ENCODE measurements around the gene DIPK1B. TPM values are rescaled to one million over a fixed set of nuclear protein-coding genes. Genes with fewer than 3 reads are reported as not detected.

DIPK1B gene
- total RNA-seq, 1 experiment from 2014 or later: 4.5 TPM

- DNase-seq (ENCODE audit: low read depth): no peak
Measured at GRCh38 chr9:136673088-136673974, 39.0 kb upstream of the DIPK1B start.

GRCh38 chr9:136673975-136674785 is 38.2 kb upstream of the DIPK1B start:
- DNase-seq (ENCODE audit: low read depth): no peak

DNA sequence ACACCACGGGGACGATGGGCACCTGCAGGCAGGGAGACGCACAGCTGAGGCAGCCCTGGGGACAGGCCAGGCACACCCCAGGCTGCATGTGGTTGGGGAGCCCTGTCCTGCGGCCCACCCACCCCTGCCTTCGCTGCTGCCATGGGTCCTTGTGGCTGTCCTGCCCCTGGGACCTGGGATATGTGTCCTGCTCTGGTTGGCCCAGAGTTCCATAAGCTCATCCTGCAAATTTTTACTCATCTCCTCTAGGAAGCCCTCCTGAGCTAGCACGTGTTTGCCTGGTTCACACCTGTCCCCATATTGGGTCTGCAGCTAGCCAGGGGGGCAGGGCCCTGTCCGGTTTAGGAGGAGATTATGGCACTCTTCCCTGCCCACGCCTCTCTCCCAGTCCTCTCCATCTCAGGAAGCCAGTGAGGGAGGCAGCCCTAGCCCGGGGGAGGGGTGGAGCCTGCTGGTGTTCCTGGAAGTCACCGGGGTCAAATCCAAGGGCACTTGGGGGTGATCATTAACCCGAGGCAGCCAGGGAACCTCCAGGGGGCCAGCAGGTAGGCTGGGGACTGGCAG is 37.5 kb upstream of the DIPK1B start:
- DNase-seq (ENCODE audit: low read depth): no peak

- no peak for DNase-seq (ENCODE audit: low read depth)
Measured at GRCh38 chr9:136675477-136676296, 36.7 kb upstream of the DIPK1B start.

DNA sequence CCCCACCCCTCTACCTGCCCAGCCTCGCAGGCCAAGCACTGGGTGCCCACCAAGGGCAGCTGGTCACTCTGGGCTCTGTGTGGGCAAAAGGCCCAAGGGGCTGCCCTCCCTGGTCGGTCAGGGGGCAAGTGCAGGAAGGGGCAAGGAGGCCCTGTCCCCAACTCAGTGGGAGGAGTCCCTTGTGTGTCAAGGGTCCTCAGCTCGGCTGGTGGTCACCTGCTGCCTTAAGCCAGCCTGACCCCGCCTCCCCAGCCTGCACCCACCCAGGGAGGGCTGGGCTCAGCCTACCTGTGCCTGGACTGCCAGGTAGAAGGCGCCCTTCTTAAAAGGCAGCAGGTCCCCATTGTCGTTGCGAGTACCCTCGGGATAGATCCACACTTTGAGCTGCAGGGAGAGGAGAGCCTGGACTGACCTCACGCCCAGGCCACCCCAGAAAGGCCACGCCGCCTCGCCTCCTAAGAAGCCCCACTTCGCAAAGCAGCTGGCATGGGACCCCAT is 36.0 kb upstream of the DIPK1B start:
- DNase-seq (ENCODE audit: low read depth): no peak

DNA sequence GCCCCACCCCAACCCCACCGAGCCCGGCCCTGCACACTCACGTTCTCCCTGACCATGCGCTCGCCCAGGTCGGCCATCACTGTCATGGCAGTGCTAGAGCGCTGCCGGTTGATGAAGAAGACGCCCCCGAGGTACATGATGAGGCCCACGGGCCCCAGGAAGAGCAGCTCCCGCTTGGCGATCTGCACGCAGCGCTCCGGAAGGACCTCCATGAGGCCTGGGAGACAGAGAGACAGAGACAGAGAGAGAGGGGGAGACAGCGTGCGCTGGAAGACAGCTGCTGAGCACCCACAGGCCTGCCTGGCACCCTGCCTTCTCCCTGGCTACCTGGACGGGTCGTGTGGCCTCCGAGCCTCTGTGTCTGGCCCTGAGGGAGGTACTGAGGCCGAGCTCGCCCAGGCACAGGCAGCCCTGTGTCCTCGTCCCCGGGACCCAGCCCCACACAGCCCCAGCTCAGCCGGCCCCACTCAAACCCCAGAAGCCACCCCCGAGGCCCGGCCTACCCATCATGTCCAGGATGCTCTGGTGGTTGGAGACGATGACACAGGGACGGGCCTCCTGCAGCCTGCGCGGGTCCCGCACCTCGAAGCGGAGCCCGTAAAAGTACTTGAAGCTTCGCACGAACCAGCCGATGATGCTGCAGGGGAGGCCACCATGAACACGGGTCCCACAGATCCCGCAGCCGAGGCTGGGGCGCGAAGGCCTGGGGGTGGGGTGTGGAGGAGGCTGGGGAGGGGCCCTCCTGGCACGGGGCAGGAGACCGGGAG is 35.3 kb upstream of the DIPK1B start:
- DNase-seq (ENCODE audit: low read depth): no peak

DNA sequence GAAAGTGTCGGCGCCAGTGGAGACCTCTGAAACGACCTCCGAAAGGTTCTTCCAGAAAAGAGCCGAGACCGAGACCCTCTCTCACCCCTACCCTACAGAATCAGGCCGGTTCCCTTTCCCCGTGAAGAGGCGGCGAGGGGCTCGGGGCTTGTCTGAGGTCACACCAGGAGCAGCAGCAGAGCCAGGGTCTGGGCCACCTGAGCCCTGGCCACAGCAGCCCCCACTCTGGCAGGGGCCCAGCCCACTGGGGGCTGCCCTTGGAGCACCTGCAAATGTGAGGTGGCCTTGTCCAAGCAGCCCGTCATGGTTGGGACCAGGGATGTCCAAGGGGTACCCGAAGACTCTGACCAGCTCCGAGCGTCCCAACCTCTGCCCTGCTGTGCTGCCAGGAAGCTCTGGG is 34.3 kb upstream of the DIPK1B start:
- no peak for DNase-seq (ENCODE audit: low read depth)

DNA sequence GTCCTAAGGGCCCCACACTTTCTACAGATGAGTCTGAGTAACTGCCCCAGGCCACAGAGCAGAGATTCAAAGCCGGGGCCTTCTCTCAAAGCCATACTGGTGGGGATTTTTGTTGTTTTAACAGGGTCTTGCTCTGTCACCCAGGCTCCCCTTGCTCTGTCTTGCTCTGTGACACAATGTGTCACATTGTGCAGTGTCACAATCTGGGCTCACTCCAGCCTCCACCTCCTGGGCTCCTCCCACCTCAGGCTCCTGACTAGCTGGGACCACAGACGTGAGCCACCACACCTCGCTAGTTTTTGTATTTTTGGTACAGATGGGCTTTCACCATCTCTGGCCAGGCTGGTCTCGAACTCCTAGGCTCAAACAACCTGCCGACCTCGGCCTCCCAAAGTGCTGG is 33.7 kb upstream of the DIPK1B start:
- DNase-seq (ENCODE audit: low read depth): no peak

- DNase-seq (ENCODE audit: low read depth): no peak
Measured at GRCh38 chr9:136679431-136679941, 32.9 kb upstream of the DIPK1B start.

DNA sequence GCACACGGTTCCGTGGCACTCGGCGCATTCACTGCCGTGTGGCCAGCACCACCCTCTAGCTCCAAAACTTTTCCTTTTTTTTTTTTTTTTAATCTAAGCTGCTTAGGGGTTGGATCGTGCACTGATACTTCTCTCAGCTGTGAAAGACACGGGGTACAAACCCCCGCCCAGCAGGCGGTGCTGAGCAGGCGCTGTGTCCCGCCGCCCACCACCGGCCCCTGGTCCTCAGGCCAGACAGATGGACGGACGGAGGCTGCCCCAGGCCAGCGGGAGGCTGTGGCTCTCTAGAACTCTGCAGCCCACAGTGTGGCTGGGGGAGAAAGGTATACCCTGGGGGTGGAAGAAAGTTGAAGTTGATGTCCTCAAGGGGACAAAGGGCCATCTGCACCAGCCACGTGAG is 31.3 kb upstream of the DIPK1B start:
- no peak for DNase-seq (ENCODE audit: low read depth)

DNA sequence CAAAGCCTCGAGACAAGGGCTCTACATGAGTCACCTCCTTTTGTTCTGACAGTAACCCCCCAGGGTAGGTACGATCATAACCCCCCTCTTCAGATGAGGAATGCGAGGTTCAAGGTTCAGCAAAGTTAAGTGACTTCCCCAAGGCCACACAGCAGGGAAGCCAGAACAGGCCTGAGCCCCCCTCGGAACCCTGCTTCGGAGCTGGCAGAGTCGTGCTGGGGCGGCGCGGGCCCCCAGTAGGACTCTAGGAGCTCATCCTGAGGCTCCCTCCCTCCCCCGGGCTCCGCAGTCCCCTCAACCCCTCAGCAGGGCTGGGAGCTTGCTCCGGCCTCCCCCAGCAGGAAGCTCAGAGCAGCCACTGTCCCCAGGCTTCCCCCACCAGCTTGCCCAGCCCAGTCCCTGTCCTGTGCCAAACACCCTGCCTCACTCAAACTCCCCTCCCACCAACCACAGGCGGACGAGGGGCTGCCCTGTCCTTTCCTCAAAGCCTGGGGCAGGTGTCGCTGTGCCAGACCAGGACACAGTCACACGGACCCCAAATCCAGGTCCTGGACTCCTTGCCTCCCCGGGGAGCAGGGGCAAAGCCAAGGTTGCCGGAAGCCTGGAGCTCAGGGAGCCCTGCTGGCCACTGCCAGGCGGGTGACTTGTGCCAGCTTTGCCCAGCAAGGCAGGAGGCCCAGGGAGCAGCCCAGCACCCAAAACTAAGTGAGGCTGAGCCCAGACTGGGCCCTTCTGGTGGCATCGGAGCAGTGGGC is 30.2 kb upstream of the DIPK1B start:
- DNase-seq (ENCODE audit: low read depth): no peak

- no peak for DNase-seq (ENCODE audit: low read depth)
Measured at GRCh38 chr9:136682710-136683109, 29.7 kb upstream of the DIPK1B start.

- no peak for DNase-seq (ENCODE audit: low read depth)
Measured at GRCh38 chr9:136683173-136683745, 29.1 kb upstream of the DIPK1B start.

- no peak for DNase-seq (ENCODE audit: low read depth)
Measured at GRCh38 chr9:136683755-136684154, 28.6 kb upstream of the DIPK1B start.

DNA sequence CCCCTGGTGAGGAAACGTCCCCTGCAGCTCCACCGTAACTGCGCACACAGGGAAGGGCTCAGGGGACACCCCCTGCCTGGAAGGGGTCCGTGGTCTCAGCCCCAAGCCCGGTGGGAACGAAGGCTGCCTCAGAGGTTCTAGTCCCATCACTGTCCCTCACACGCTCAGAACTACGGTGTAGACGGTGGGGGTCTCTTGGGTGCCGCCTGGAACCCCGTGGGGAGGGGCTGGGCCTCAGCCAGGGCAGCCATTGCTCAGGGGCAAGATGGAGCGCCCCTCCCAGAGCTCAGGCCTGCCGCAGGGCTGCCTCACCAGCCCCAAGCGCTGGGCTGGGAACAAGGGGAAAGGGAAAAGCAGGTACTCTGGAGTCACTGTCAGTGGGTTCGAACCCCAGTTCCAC is 28.0 kb upstream of the DIPK1B start:
- no peak for DNase-seq (ENCODE audit: low read depth)

GRCh38 chr9:136684799-136685198 is 27.6 kb upstream of the DIPK1B start:
- DNase-seq (ENCODE audit: low read depth): no peak

- no peak for DNase-seq (ENCODE audit: low read depth)
Measured at GRCh38 chr9:136685216-136685615, 27.2 kb upstream of the DIPK1B start.

DNA sequence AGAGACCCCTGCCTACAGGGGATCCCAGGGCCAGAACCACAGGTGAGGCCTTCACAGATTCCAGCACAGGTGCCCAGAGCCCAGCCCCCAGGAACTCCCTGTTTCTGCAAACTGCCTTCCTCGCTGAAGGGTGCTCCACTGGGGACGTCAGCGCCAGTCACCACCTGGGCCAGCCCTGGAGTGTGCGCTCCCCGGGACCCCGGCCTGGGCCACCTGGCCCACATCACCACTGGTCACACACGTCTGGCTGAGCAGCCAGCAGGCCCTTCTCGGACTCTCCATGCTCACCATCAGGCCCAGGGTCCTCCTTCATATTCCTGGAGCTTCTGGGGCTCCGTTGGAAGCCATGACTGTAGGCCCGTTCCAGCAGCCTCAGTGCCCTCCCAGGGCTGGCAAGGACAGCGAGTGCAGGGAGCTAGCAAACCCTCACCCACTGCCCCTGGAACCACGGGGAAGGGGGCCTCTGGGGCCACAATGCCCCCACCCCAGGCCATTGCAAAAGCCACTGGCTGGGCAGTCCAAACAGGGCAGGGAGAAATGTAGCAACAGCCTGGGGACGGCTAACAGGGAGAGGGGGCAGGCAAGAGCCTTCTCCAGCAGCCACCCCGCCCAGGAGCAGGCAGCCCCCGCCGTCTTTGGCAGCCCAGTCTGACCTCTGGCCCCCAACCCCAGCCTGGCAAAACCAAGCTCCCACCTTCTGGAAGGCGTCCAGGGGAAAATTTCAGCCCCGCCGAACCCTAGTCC is 26.4 kb upstream of the DIPK1B start:
- DNase-seq (ENCODE audit: low read depth): no peak

DNA sequence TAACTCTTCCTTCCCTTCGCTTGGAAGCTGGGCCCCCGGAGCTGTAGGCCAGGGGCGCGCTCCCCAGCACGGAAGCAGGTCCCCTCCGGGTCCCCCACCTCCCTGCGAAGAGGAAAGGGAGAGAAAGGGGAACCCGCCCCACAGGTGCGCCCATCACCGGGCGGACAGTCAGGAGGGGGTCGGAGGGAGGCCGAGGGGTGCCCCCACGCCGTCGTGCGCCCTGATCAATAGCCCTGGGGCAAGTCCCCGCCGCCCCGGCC is 25.9 kb upstream of the DIPK1B start:
- no peak for DNase-seq (ENCODE audit: low read depth)

All from HT1080 (cell line).